LNCAP (cell line): ENCODE data around the gene EVL.

ENCODE experiments used
- CTCF ChIP-seq: fragments of 450-650 bp; IDR thresholded peaks from 2 replicates; pipeline ENCODE4 v1.5.1; 2017; ENCODE audit warnings: mild to moderate bottlenecking

EVL gene

GRCh38 chr14:100077441-100077840 lies 12.2 kb downstream of the EVL start:
- TF ChIP-seq CTCF = no peak

GRCh38 chr14:100078216-100078803 lies 13.1 kb downstream of the EVL start:
- TF ChIP-seq CTCF = no peak

GRCh38 chr14:100078997-100079725 lies 13.9 kb downstream of the EVL start:
- no peak for TF ChIP-seq CTCF

GRCh38 chr14:100079726-100080005 lies 14.4 kb downstream of the EVL start:
- no peak for TF ChIP-seq CTCF

GRCh38 chr14:100080206-100080605 lies 15.0 kb downstream of the EVL start:
- TF ChIP-seq CTCF = no peak

- no peak for TF ChIP-seq CTCF
Observed at GRCh38 chr14:100081997-100082625, 16.9 kb downstream of the EVL start.

- no peak for TF ChIP-seq CTCF
Observed at GRCh38 chr14:100082723-100083122, 17.5 kb downstream of the EVL start.
